Middle frontal gyrus (tissue), 1 donor: Measurements from ENCODE around the gene P2RY14.

Experiments used
- DNase-seq: peaks from one replicate; pipeline ENCODE4 v3.0.0-alpha.2; 2015; ENCODE audit warnings: low spot score; ENCODE audit errors: extremely low spot score

The P2RY14 gene

DNA sequence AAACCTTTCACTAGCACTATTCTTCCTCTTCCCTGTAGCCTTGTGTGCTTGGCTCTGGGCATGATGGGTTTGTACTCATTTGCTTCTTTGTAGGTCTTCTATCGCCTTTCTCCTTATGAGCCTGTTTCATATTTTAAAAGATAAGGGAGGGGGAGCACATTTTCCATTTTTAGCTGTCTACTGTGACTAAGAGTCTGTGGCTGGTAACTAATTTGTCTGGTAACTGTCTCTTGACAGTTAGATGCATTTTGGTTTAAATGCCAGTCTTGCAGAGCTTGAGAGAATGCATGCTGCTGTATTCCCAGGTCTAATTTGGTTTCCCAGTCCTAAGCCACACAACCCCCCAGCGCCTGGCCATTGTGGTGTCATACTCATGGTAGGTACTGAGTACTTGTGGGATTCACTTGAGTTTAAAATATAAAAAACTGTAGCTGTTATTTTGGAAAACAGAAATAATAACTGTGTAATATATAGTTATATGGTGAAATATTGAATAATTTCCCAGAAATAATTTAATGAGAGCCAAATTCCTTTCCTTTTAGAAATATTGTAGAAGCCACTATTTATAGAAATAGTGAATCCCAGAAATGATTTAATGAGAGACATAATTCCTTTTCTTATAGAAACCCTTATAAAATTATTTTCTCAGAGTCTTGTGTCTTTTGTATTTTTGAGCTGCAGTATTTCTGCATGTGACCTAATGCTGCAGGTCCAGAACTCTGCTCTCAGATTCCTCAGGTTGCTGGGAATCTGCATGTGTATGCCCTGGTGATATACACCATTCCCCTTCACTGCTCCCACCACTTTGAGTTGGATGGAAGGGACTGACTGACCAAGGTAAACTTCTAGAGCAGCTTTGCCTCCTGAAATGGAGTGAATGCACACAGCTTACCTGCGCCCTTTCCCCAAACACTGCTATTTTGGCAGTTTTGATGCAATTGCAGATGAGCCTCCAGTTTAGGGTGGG lies 61.4 kb downstream of the P2RY14 start:
- no peak for DNase-seq

DNA sequence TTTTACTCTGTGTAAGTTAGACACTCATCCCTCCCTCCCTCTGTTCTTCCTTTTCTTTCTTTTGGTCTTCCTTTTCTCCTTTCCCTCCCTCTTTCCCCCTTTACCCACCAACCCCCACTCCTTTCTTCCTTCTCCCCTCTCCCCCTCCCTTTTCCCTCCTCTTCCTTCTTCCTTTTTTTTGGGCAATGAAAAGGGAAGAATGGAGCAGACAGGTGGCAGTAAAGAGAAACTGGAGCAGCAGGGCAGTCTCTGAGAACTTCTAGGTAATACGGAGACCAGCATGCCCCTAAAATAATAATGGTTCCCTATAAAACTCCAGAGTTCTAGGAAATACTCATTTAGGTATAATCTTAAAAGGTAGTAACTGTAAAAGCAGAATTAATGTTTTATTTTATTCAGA lies 63.9 kb downstream of the P2RY14 start:
- DNase-seq = no peak

DNA sequence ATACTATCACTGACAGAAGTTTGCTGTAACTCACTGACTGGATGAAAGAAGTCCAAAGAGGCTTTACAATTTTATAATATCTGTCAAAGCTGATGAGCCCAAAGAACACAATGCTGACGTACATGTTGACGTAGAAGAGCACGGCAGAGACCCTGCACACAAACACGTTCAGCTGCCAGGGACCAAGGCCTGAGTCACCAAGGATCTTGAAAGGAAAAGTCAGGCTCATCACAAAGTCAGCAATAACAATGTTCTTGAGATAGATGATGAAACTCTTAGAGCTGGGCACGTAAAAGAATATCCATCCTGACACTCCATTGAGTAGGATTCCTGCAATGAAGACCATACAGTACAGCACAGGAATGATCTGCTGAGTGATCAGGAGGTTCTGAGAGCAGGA lies 64.5 kb downstream of the P2RY14 start:
- DNase-seq = no peak

DNA sequence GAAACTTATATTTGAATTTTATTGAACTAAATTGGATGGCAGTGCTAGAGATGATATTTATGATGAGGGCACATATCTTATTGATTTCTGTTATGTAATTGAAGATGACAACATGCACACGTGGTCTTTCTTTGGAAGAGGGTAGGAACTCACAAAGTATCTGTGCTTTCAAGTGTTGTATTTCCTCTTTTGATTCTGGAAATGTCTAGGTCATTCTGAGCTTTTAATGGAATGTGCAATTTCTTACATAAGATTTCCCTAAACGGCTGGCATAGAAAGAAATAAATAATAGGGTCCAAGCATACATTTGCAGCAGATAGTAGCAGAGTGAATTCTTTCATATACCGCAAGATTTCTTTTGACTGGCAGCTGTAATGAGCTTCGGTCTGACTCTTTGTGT lies 65.2 kb downstream of the P2RY14 start:
- DNase-seq = no peak

DNA sequence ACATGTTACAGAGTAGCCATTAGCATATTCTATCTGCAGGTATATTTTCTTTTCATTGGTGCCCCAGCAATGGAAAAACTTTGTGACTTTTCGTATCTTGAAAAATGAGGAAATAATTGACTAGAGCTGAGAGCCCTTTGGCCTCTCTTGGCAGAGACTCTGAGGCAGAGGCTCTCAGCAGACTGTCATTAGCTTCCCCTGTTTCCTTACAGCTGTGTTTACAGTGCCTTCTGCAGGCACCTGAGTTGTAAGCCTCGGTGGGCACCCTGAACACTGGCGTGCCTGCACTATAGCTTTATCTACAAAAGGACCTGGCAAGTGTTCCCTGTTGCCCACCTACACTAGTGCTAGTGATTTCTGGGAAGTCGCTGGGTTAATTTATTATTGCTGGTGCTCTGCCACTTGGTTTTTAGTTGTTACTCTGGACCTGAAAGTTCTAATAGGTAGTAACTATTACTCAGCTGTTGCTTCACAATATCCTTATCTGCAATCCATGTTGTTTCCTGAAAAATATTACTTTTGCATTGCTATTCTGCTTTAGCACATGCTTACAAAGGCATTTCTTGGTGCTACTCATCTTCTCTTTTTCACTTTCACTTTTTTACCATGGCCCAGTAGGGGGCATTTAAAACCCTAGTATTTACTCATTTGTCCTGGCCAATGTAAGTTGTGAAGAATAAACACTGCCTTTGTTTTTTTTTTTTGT lies 67.5 kb downstream of the P2RY14 start:
- no peak for DNase-seq

DNA sequence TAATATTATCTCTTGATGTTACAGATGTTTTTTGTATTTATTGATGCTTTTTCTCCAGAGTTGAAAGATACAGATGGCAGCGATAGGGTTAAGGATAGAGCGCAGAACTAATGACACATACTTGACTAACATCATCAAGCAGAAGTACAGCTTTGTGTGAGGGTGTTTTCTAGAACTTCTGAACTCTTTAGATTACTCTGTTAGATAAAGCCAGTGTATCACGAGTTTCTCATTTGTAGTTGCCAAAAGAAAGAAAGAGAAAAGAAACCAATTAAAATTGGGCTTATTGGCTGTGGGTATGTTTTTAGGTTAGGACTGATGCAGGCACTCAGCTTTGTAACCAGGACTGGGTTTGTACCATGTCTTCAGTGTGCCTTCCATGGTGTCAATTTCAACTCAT lies 68.7 kb downstream of the P2RY14 start:
- DNase-seq = no peak

DNA sequence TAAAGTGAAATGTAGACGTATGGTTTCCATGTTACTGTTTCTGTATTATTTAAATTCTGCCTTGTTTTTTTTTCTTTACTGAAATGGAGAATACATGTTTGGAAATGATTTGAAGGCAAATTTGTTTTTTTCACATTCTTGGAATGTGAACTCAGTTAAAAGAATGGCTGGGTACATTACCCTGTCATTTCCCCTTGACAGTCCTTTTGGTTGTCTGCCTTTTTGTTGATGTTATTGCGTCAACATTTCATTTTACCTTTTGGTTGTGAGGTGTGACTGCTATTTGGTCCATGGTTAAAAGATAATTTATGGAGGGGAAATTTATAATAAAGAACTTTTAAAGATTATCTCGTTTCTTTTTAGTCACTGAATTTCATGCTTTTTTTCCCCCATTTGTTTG lies 72.1 kb downstream of the P2RY14 start:
- DNase-seq = no peak

DNA sequence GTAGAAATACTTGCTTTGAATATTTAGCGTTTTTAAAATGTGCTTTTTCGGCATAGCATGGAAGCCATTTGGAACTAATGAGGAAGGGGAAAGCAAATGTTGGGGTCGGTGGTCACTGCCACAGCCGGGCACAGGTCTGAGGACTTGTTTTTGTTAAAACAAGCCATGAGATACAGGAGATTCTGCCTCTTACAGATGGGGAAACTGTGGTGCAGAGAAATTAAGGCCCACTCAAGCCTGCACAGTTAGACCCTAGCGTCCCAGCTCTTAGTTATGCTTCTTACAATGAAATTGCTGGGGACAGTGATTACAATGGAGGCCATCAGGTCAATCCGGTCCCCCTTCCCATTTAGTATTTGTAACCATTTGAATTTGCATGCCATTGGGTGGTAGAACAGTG lies 72.9 kb downstream of the P2RY14 start:
- no peak for DNase-seq

DNA sequence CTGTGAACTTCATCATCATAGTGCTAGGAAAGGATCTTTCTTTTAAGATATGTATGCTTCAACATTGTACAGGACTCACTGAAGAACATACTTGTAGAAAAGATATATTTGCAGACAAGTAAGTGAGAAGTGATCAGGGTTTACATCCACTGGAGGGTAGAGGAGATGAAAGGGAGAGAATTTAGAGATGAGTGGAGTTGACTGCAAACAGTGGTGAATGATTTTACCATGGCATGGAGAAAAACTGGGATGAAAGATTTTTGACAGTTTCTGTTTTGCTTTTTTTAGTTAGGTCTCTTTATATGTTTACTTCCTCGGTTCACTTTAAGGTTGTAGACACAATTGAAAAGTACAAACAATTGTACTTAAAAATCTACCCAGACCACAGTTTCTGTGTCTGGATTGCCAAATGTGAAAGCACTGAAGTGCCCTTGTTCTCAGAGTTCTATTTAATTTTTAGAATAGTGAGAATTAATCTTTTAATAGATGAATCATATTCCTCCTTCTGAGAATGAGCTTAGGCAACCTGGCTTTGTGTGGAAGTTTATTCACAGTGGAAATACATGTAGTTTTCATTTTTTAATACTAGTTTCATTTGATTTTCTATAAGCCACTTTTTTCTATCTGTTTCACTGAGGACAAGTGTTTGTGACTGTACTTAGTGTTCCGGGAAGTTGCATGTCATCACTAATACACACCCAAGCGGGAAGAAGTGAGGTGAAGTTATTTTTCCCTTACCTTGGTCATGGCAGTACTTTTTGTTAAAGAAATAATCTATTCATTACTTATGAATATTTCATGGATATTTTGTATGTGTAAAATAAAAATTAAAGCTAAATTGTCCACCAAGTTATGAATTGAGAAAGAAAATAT lies 73.6 kb downstream of the P2RY14 start:
- DNase-seq = no peak

DNA sequence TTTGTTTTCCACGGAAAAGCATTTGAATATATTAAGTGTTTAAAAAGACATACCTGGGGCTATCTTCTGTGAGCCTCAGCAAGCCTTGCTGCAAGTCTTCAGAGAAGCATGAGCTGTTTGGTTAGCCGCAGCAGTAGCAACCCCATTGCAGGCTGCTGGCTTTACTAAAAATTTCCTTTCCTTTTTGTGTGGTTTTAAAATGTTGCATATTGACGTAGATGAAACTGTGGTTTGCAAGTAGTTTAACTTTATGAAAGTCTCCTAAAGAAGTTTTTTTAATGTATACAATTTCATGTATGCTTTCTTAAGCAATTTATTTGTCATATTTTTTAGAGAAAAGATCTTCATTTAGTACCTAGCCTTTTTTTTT lies 75.3 kb downstream of the P2RY14 start, which contains the start of gene GPR171:
Gene GPR171 (minus strand): TSS at position 166 of the 370 bp plus-strand sequence. CDS start 3,830 bp downstream, outside the sequence.
- no peak for DNase-seq

DNA sequence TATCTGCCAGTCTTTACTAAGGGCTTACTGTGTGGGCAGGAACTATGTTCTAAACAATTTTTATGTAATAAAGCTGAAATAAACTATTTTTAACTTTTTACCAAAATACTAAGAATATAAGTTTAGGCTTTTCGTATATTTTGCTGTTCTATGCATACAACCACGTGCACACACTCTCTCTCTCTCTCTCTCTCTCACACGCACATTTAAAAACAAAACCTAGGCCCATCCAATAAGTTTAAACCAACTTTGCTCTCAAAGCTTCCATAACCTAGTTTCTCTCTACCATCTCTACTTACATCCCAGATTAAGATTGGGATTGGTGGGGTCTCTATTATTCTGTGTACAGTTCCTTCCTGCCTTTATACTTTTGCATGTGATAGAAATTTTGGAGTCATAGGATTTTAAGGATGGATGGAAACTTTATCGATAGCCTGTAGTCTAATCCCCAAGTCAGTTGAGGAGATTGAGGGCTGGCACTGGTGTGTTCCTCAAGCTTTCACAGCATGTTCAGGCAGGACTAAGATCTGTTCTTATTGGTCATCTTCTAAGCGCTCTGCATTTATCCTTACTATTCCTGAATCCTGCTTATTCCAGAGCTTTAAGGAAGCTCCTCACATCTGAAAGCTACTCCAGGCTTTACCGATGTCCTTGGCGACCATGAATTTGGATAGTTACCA lies 77.2 kb downstream of the P2RY14 start:
- DNase-seq = no peak

DNA sequence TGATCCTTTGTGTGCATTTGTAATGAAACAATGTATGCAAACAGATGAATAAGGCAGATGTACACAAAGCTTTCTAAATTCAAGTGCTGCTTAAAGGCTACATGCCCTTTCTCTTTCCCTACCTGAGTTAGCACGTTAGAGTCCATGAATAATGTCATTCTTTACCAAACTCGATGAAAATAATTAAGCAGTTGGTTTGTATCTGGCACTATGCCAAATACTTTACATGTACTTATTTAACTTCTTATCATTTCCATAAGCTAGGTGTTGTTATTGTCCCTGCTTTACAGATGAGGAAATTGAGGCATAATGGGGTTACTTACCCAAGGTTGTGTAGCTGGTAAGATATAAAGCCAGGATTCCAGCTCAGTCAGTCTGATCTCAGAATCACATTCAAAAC lies 77.8 kb downstream of the P2RY14 start:
- DNase-seq = no peak

DNA sequence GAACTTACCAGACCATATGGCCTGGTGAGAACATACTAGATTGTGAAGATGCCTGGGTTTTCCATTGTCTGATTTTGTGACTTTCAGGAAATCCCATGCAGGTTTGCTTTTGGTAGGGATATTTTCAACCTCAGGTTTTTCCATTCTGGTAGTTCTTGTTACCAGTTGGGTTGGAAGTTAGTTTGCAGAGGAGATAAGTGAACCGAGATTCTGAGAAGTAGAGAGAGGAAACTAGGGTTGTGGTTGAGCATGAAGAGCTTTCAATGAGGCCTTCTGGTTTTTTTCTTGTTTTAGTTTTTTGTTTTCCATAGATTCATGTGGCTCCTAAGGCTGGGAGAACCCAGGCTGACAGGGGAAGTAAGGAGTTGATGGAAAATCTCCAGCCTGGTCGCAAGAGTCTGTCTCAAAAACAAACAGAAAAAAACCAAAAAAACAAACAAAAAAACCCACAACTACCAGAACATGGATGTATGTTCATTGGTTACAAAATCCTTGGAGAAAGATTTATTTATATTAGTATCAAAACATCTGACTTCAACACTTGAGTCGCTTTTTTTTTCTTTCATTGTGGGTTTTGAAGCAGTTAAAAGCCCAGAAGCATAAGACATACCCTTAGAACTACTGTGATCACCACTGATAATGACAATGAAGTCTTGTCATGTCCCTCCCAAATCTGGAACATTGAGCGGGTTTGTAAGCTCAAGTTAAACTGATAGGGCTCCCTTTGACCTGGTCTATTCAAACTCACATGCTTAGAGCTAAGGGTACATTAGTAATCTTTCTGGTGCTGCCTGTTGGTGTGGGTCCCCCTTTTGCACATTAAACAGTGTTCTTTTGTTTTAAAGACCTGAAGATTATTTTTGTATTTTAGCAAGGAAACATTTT lies 78.5 kb downstream of the P2RY14 start:
- DNase-seq = no peak

DNA sequence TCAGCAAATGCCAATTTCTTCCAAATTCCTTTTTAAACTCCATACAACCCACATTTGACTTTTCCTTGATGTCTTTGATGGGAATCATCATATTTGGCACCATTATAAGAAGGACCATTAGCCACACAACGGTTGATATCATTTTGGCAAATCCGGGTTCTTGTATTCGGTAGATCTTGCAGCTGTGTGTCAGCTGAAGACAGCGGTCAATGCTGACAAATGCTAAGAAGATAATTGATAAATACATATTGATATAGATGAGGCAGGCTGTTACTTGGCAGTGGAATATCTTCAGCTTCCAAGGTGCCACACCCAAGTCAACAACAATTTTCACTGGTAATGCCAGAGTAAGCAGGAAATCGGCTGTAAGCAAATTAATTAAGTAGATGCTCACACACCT lies 79.5 kb downstream of the P2RY14 start:
- DNase-seq = no peak

DNA sequence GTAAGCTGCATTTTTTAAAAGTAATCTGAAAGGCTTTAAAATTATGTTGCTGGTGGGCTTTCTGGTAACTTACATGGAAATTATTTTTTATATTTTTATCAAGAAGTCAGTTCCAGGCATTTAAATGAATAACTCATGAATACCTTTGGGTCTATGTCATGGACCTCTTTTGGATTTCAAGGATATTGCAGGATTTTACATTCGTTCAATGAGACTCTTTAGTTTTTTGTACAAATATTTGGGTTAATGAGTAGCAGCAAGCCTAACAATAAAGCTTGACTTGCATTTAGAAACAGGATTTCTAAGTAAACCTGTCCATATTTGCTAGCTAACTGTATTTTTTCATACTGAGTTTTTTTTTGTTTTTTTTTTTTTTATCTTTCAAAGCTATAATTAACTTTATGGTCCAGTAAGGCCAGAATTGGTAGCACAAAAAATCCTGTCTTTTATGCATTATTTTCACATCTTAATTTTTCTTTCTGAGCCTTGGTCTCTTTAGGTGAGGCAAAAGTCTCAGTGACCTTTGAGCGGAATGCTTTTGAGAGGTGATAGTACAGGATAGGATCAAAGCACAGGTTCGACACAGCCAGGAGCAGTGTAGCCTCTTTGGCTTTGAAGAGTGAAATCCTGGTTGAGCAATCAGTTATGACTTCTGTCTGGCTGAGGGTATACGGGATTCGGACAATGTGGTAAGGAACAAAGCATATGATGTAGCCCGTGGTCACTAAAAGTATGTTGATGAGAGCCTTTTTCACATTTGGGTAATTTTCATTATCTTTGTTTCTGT lies 80.2 kb downstream of the P2RY14 start:
- DNase-seq = no peak

DNA sequence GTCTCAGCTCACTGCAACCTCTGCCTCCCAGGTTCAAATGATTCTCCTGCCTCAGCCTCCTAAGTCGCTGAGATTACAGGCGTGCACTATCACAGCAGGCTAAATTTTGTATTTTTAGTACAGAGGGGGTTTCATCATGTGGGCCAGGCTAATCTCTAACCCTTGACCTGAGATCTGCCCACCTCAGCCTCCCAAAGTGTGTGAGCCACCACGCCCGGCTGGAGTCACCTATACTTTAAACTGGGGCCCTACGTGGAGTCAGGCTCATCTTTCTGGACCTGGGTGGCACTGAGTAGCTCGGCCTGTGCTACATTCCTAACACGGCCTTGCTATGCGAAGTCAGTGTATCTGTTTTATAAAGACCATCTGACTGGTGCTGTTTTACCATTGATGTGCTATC lies 81.1 kb downstream of the P2RY14 start:
- DNase-seq = no peak

DNA sequence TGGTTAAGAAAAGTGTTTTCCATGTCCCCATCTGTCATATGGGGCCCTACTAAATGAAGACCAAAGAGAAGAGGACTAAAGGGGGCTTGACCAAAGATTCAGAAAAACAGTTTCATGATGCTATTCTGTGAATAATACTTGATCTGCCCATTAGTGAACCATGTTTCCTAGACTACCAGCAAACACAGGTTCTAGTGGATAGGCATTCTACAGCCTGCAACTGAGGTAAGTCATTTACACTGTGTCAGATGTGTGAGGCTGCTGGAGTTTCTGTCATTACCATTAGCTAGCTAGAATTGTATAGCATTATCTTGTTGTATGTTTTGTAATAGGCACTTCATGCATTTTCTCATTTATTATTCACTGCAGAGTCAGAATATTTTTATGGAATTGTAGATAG lies 81.9 kb downstream of the P2RY14 start:
- no peak for DNase-seq

DNA sequence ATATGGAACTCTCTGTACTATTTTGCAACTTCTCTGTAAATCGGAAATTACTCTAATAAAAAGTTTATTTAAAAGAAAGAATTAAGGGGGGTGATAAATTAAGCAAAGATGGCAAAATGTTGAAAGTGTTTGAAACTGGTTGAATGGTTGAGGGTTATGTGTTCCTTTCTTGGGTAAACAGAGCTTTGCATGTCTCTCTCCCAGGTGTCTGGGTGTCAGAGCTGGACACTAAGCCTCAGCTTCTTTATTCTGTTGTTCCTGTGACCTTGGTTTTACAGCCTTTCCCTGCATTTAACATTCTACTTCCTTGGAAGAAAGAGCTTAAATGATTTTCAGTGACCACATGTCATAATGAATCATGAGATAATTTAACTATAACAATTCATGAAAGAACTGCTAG lies 82.5 kb downstream of the P2RY14 start:
- DNase-seq = no peak

DNA sequence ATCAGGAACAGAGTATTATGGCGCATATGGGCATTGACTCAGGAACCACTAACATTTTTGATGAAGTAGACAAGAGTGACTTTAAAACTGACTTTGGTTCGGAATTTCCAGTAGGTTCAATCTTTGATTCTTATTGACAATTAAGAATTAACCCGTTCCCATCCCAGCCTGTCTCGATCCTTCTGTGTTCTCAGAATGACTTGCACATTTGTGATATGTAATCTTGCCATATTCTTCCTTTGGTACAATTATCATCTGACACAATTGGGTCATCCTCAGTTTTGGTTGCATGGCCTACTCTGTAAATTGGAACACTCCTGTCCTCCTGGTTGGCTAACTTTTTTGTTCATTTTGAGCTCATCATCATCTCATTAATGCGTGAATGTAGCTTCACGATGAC lies 85.8 kb downstream of the P2RY14 start:
- no peak for DNase-seq
